ENCODE results near the gene IL24.
A peak's percentile ranks its signal among the peaks of the same experiment; 100 is the strongest.

Gene IL24

DNA sequence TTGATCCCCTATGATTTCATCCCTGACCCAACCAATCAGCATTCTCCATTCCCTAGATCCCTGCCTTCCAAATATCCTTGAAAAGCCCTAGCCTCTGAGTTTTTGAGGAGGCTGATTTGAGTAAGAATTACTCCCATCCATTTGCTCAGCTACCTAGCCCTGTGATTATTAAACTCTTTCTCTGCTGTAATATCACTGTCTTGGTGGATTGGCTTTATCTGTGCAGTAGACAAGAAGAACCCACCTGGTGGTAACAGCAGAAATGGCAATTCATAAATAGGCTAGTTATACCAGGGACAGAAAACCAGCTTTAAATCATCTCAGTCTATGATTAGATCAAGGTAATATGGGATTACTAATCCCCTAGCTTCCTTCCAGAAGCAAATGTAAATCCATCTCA is 18.8 kb upstream of the IL24 start:
- DNase-seq (ENCODE audit: low read depth, low spot score) = no peak

GRCh38 chr1:206880314-206880713 is 16.9 kb upstream of the IL24 start:
- no peak for DNase-seq (ENCODE audit: low read depth, low spot score)

DNA sequence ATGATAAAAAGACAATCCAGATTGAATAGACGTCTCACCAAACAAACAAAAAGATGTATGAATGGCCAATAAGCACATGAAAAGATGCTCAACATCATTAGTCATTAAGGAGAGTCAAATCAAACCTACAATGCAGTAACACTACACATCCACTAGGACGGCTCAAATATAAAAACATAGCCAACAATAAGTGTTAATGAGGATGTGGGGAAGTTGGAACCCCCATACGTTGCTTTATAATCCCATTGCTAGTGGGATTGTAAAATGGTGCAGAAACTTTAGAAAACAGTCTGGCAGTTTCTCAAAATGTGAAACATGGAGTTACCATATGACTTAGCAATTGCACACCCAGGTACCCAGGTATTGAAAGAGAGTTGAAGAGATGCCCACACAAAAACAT is 14.7 kb upstream of the IL24 start:
- DNase-seq (ENCODE audit: low read depth, low spot score) = no peak

DNA sequence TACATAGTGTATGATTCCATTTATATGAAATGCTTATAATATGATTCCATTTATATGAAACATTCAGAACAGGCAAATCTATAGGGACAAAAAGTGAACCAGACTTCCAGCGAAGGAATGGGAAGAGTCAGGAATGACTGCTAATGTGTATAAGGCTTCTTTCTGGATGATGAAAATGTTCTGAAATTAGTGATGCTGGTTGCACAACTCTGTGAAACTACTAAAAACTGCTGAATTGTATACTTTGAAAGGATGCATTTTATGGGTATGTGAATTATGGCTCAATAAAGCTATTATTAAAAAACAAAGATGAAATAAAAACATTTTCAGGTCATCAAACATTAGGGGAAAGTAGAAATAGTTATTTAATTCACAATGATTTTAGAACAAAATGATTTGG is 14.1 kb upstream of the IL24 start:
- DNase-seq (ENCODE audit: low read depth, low spot score) = no peak

DNA sequence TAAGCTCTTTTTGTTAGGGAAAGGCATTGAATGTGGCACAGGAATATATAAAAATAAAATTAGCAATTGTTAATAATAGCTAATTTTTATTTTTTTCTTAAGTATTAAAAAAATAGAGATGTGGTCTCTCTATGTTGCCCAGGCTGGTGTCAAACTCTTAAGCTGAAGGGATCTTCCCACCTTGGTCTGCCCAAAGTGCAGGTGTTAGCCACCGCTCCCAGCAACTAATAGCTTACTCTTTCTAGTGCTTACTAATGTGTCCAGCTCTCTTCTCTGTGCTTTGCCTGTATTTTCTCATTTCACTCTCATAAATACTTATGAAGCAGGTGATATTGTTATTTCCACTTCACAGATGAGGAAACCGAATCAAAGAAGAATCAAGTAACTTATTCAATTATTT is 13.4 kb upstream of the IL24 start:
- DNase-seq (ENCODE audit: low read depth, low spot score) = no peak

DNA sequence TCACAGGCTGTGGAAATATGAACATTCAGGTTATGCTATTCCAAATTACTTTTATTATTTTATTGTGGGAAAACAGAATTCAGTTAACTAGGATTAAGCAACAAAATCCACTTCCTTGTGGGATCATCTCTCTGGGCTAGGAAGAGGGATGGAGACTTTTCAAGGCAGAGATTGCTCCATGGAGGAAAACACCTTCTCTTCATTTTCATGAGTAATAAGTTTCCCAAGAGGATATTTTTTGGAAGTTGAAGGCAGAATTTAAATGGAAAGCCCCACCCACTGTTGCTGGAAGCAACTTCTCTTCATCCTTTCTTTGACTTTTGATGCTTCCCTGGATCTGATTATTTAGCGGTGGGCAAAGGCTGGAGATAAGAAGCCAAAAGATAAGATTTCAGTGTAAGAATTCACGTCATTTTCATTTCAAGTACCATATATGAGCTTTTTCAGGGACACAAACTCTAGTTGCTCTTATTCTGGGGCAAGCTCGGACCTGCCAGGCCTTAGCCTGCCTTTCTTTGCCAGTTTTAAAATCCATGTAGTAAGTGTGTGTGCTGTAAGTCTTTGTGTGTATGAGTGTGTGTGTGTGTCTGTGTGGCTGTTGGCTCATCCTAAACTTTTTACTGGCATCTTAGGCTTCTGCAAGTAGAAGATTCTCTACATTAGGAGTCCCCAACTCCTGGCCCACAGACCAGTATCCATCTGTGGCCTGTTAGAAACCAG is 11.7 kb upstream of the IL24 start:
- no peak for DNase-seq (ENCODE audit: low read depth, low spot score)

DNA sequence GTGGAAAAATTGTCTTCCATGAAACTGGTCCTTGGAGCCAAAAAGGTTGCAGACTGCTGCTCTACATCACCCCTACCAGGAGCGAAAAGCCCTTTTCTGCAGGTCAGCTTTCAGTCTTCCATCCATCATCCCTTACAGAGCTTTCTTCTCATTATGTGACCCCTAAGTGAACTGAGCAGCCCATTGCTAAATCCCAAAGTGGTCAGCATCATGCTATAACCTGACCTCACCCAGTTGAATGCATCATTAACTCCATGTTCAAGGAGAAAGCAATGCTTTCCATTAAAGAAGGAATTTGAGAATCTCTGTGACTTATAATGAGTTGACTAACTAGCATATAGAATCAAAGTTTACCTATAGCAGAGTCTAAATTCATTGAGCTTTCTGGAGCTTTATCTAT is 10.4 kb upstream of the IL24 start:
- DNase-seq (ENCODE audit: low read depth, low spot score) = no peak

- no peak for DNase-seq (ENCODE audit: low read depth, low spot score)
Observed at GRCh38 chr1:206887701-206888100, 9.5 kb upstream of the IL24 start.

DNA sequence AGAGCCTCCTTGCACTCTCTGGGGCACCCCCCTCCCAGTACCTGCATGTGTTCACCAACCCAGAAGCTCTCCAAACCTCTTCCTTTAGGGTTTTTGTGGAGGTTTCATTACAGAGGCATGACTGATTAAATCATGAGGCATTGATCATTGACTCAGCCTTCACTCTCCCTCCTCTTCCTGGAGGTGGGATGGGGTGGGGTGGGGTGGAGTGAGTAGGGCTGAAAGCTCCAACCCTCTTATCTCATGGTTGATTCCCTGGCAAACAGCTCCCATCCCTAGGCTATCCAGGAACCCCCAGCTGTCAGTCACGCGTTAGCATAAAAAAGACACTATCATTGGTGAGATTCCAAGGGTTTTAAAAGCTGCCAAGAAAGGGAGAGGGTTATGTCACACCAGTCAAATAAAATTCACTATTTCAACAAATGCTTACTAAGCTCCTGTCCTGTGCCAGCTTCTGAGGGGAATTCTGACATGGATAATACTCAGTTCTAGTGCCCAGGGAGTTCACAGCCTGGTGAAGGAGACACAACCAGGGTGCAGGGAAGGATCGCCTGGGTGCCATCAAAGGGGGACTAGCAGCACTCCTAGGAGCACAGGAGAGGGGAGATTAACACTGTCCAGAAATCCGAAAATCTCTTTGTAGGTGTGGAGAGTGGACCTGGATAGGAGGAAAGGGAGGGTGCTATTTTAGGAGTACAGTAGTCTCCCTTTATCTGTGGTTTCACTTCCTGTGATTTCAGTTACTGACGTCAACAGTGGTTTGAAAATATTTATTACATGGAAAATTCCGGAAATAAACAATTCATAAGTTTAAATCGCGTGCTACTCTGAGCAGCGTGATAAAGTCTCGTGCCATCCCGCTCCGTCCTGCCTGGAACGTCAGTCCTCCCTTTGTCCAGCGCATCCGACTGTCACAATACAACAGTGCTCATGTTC is 6.8 kb upstream of the IL24 start:
- DNase-seq (ENCODE audit: low read depth, low spot score) = peak; percentile 43

DNA sequence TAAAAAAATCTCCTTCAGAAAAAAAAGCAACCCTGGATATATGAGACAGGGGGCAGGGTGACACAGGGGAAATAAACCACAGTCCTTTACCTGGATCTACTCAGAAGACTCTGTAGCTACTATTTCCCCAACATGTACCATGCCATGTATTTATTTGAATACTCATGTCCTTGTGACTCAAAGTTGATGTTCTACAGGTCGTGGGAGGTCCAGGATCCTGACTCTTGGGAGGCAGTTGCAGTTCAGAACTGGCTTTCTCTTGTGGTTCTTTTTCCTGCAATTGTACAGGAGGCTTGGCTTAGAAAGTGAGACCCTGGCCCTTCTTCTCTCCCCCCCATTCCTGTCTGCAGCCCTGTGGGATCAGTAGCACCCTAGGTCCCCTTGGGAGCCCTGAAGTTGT is 5.8 kb upstream of the IL24 start:
- DNase-seq (ENCODE audit: low read depth, low spot score) = no peak

DNA sequence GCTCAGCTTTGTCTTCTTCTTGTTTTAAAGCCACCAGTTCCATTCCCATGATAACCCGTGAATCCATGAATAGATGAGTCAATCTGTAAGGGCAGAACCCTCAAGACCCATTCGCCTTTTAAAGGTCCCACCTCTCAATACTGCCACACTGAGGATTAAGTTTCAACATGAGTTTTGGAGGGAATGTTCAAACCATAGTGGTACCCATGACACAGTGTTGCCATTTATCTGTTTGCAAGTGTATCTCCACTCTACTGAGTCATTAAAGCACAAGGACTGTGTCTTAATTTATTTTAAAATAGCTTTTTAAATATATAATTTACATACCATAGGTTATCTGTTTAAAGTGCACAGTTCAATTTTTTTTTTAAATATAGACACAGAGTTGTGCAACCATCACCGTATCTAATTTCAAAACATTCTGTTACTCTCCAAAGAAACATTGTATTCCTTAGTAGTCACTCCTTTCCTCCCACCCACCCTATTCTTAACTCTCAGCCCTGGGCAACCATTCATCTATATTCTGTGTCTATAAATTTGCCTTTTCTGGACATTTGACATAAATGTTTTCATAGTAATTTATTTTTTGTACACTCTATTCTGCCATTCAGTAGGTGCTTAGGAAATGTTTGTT is 4.8 kb upstream of the IL24 start:
- no peak for DNase-seq (ENCODE audit: low read depth, low spot score)

GRCh38 chr1:206893380-206893779 is 3.9 kb upstream of the IL24 start:
- no peak for DNase-seq (ENCODE audit: low read depth, low spot score)

DNA sequence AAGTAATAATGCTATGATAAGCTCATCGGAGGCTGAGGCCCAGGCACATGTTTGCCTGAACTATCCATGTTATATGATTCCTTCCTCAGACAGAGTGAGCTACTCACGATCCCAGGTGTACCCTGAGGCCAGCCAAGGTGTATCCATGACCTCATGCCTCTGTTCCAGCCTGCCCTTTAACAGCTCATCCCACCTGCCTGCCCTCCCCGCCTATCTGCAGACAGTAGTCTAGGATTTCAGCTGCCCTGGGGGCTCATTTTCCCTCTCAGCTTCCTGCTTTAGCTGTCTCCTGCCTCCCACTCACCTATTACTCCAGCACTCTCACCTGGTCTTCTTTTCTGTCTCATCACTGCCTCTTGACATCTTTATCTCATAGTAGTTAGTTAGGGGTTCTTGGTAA is 1.9 kb upstream of the IL24 start:
- peak; percentile 78 for DNase-seq (ENCODE audit: low read depth, low spot score)

DNA sequence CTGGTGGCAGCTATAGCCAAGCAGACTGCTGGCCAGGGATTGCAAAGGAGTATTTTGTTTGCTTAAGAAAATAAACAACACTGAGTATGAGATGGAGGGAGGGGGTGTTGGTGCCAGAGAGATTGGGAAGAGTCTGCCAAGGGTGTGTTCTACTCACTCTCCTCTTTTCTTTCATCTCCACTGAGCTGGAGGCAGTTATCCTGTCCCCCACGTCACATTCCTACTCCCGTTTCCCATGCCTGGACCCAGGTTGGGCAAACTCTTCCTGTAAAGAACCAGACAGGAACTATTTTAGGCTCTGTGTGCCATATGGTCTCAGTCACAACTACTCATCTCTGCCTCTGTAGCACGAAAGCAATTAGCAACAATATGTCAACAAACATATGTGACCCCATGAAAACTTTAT is 1.4 kb upstream of the IL24 start:
- no peak for DNase-seq (ENCODE audit: low read depth, low spot score)

DNA sequence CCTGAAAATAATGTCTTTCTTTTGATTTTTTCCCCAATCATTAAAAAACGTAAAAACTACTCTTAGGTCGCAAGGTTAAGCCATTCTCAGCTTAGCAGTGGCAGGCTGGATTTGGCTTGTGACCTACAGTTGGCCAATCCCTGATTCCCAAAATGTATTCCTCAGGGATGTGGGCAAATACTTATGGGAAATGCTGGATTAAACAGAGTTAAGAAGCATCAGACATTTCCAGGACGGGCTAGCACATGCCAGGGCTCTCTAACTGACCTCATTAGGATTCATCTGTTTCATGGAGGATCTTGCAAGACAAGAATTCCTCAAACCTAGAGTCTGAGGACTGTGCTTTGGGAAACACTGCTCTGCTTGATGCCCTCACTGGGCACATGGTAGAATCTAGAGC is 982 bp upstream of the IL24 start:
- no peak for DNase-seq (ENCODE audit: low read depth, low spot score)

- DNase-seq (ENCODE audit: low read depth, low spot score) = no peak
Observed at GRCh38 chr1:206898089-206898914, 1.1 kb downstream of the IL24 start.

DNA sequence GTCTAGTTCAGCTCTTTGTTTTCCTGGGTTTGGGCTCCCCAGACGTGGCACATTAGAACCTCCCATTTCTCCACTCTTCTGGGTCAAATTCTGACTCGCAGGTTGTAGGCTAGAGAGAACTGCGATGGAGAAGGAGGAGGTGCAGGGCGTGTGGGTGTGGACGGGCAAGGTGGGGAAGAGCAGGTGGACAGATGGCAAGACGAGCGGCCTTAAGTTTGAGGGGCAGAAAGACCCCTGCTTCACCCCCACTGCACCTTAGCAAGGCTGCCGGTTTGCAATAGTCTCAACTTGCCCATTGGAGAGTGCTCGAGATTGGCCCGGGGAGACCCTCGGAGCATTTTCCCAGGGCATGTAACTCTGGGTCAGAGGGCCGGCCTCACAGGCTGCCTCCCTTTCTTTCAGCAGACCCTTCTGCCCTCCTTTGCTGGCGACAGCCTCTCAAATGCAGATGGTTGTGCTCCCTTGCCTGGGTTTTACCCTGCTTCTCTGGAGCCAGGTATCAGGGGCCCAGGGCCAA is 1.7 kb downstream of the IL24 start:
- no peak for DNase-seq (ENCODE audit: low read depth, low spot score)

GRCh38 chr1:206899717-206900116 is 2.5 kb downstream of the IL24 start:
- DNase-seq (ENCODE audit: low read depth, low spot score) = no peak

DNA sequence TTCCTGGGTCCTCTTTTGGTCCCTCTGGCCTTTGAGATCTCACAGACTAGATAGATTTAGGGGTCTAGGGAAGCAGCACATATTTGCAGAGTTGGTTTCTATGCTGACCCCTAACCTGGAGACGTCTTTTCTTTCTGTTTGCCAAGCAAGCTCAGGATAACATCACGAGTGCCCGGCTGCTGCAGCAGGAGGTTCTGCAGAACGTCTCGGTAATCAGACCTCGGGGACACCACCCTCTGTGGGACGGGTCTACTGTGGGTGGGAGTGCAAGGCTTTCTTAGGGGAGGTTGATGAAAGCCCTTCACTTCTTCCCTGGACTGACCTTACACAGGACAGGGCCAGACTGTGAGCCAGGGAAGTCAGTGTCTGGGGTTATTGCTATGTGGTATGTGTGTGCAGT is 2.9 kb downstream of the IL24 start:
- no peak for DNase-seq (ENCODE audit: low read depth, low spot score)

- no peak for DNase-seq (ENCODE audit: low read depth, low spot score)
Observed at GRCh38 chr1:206901944-206902343, 4.7 kb downstream of the IL24 start.

DNA sequence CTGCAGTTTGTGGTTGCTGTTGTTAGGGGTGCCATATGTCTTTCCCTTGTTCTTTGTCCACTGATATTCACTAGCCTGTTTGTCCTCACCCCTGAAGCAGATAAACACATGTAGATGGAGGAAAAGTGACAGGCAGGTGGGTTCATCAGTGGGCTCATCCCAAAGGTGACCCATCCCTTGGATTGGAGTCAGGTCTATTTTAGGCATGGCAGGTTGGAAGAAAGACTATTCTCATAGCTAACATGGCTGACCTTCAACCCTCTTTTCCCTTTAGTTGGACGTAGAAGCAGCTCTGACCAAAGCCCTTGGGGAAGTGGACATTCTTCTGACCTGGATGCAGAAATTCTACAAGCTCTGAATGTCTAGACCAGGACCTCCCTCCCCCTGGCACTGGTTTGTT is 5.5 kb downstream of the IL24 start:
- DNase-seq (ENCODE audit: low read depth, low spot score) = no peak

DNA sequence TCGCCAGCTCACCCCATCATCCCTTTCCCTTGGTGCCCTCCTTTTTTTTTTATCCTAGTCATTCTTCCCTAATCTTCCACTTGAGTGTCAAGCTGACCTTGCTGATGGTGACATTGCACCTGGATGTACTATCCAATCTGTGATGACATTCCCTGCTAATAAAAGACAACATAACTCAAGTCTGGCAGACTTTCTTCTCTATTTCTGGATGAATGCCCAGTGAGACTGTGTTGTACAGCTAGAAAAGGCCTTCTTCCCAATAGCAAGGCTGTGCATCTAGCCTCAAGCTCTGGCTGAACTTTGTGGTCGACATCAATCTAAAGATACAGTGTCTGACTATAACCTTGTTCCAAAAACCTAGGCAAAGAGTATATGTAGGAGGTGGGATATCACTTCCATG is 6.4 kb downstream of the IL24 start:
- DNase-seq (ENCODE audit: low read depth, low spot score) = no peak

Data from ELF-1 (cell line).